ENCODE results near the gene SORCS2.

The SORCS2 gene

GRCh38 chr4:7358100-7358735 lies 165.9 kb downstream of the SORCS2 start:
- no peaks in the 10 kb centered on the region for H3K79me2 ChIP-seq (ENCODE audit: insufficient read depth, low read length)
- no peaks in the 10 kb centered on the region for H3K9me3 ChIP-seq (ENCODE audit: insufficient read depth, low read length, severe bottlenecking)
- H2AFZ ChIP-seq (ENCODE audit: low read depth, low read length): no peak overlapping the region
- no peak overlapping the region for H3K27ac ChIP-seq (ENCODE audit: low read length)
- no peak for TF ChIP-seq CTCF (IDR thresholded peaks at IDR 0.05; ENCODE audit: borderline replicate concordance, extremely low read depth, low read length, poor library complexity, severe bottlenecking)
- no peak for TF ChIP-seq EZH2 (IDR thresholded peaks at IDR 0.05; ENCODE audit: borderline replicate concordance, low read depth, low read length, severe bottlenecking)
- H3K4me3 ChIP-seq (ENCODE audit: low read depth in 1 of 2, low read length in 2 of 2): no peak overlapping the region
- DNase-seq: no peak
- H3K36me3 ChIP-seq (ENCODE audit: insufficient read depth, low read length): no peaks in the 10 kb centered on the region
- H4K20me1 ChIP-seq (ENCODE audit: insufficient read depth, low read length): no peaks in the 10 kb centered on the region
- H3K27me3 ChIP-seq (ENCODE audit: insufficient read depth, low read length, poor library complexity): peaks cover 3% of the 10 kb centered on the region
- no peak for ATAC-seq (ENCODE audit: insufficient read depth, low read depth)
- H3K9ac ChIP-seq (ENCODE audit: low read depth, low read length): no peak overlapping the region
- no peaks in the 10 kb centered on the region for H3K4me1 ChIP-seq (ENCODE audit: insufficient read depth, low read length)
- no peak overlapping the region for H3K4me2 ChIP-seq (ENCODE audit: insufficient read depth, low read length)

GRCh38 chr4:7359400-7360062 lies 167.2 kb downstream of the SORCS2 start:
- H3K79me2 ChIP-seq (ENCODE audit: insufficient read depth, low read length): no peaks in the 10 kb centered on the region
- no peak overlapping the region for H2AFZ ChIP-seq (ENCODE audit: low read depth, low read length)
- H3K4me2 ChIP-seq (ENCODE audit: insufficient read depth, low read length): no peak overlapping the region
- H3K36me3 ChIP-seq (ENCODE audit: insufficient read depth, low read length): no peaks in the 10 kb centered on the region
- ATAC-seq (ENCODE audit: insufficient read depth, low read depth): no peak
- H4K20me1 ChIP-seq (ENCODE audit: insufficient read depth, low read length): no peaks in the 10 kb centered on the region
- H3K9me3 ChIP-seq (ENCODE audit: insufficient read depth, low read length, severe bottlenecking): no peaks in the 10 kb centered on the region
- H3K27me3 ChIP-seq (ENCODE audit: insufficient read depth, low read length, poor library complexity): peaks cover 3% of the 10 kb centered on the region
- no peak for DNase-seq
- no peaks in the 10 kb centered on the region for H3K4me1 ChIP-seq (ENCODE audit: insufficient read depth, low read length)
- TF ChIP-seq CTCF (IDR thresholded peaks at IDR 0.05; ENCODE audit: borderline replicate concordance, extremely low read depth, low read length, poor library complexity, severe bottlenecking) (no peak), EZH2 (IDR thresholded peaks at IDR 0.05; ENCODE audit: borderline replicate concordance, low read depth, low read length, severe bottlenecking) (no peak)
- no peak overlapping the region for H3K9ac ChIP-seq (ENCODE audit: low read depth, low read length)
- H3K4me3 ChIP-seq (ENCODE audit: low read depth in 1 of 2, low read length in 2 of 2): no peak overlapping the region
- no peak overlapping the region for H3K27ac ChIP-seq (ENCODE audit: low read length)

- no peaks in the 10 kb centered on the region for H3K4me1 ChIP-seq (ENCODE audit: insufficient read depth, low read length)
- no peaks in the 10 kb centered on the region for H4K20me1 ChIP-seq (ENCODE audit: insufficient read depth, low read length)
- no peak overlapping the region for H2AFZ ChIP-seq (ENCODE audit: low read depth, low read length)
- no peak overlapping the region for H3K4me3 ChIP-seq (ENCODE audit: low read depth in 1 of 2, low read length in 2 of 2)
- no peaks in the 10 kb centered on the region for H3K79me2 ChIP-seq (ENCODE audit: insufficient read depth, low read length)
- H3K27me3 ChIP-seq (ENCODE audit: insufficient read depth, low read length, poor library complexity): peaks cover 3% of the 10 kb centered on the region
- no peak overlapping the region for H3K27ac ChIP-seq (ENCODE audit: low read length)
- TF ChIP-seq CTCF (IDR thresholded peaks at IDR 0.05; ENCODE audit: borderline replicate concordance, extremely low read depth, low read length, poor library complexity, severe bottlenecking): no peak
- no peak overlapping the region for H3K9ac ChIP-seq (ENCODE audit: low read depth, low read length)
- ATAC-seq (ENCODE audit: insufficient read depth, low read depth) (no peak), DNase-seq (no peak)
- H3K36me3 ChIP-seq (ENCODE audit: insufficient read depth, low read length): no peaks in the 10 kb centered on the region
- no peaks in the 10 kb centered on the region for H3K9me3 ChIP-seq (ENCODE audit: insufficient read depth, low read length, severe bottlenecking)
- H3K4me2 ChIP-seq (ENCODE audit: insufficient read depth, low read length): no peak overlapping the region
Measured at GRCh38 chr4:7360806-7361205, 168.5 kb downstream of the SORCS2 start.
